ENCODE data around the gene LILRA2.
"Not testable (repeated sequence)": the region's sequence is repeated elsewhere in the genome, so short reads cannot be mapped to it uniquely, and the experiment has no call there.

The LILRA2 gene

DNA sequence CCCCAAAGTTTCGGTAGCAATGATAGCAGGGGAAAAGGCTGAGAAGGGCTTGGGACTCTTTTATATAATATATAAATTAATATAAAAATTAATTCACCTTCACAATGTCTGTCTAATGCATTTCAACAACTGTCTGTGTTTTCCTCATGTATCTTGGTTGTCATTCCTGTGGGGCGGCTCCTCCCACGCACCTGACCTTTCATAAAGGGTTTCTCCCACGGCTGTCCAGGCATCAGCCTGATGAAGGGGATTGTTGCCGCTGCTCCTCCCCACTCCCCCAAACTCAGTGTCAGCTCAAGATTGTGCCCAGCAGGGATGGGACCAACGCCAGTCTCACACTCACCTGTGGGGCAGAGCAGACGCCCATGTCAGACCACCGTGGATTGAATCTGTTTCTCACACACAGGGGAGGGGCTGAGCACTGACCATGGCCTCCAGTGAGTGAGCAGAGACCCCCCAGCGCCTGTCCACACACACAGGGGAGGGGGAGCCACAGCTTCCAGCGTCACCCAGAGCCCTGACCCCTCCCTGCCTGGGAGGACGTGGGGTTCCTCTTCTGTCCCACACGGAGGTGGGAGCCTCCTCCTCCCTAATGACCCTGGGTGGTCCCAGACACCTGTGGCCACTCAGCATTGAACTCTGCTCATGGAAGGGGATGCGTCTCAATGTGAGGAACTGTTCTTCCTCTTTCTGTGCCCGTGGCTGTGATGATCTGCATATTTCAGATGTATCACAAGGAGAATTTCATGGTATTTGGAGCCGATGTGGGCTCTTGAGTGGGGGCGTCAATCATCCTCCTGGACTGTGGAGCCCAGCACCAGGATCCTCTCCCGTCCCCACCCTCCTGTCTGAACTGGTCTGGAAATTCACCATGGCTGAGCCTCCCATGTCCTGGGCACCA lies 1.6 kb upstream of the LILRA2 start:
- not testable (repeated sequence) for DNase-seq

DNA sequence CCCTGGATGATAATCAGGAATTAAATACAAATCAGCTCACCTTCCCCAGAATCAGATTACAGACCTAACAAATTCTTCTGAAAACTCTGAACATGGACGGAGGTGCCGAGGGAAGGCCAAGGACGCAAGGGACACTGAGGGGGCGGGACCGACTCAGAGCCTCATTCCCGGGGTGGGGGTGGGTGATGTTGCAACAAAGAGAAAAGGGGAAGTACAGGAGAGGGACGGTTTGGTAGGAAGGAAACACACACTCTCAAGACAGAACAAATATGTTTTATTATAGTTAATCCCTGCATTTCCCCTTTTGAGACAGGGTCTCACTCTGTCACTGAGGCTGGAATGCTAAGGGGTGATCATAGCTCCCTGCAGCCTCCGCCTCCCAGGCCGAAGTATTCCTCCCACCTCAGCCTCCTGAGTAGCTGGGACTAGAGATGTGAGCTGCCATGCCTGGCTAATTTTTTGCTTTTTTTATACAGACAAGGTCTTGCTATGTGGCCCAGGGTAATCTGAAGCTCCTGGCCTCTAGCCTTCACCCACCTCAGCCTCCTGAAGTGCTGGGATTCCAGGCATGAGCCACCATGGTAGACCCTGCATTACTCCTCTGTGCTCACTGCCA lies 786 bp upstream of the LILRA2 start:
- no peak for DNase-seq

DNA sequence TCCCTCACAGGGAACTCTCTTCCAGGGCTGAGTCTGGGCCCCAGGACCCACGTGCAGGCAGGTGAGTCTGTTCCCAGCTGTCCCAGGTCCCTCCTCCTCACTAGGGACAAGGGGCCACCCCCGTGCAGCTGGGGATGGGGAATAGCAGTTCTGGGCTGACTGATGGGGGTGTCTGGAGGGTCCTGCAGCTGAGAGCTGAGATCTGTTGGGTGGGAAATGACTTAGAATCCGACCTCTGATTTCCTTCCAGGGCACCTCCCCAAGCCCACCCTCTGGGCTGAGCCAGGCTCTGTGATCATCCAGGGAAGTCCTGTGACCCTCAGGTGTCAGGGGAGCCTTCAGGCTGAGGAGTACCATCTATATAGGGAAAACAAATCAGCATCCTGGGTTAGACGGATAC lies 461 bp downstream of the LILRA2 start:
- no peak for DNase-seq

DNA sequence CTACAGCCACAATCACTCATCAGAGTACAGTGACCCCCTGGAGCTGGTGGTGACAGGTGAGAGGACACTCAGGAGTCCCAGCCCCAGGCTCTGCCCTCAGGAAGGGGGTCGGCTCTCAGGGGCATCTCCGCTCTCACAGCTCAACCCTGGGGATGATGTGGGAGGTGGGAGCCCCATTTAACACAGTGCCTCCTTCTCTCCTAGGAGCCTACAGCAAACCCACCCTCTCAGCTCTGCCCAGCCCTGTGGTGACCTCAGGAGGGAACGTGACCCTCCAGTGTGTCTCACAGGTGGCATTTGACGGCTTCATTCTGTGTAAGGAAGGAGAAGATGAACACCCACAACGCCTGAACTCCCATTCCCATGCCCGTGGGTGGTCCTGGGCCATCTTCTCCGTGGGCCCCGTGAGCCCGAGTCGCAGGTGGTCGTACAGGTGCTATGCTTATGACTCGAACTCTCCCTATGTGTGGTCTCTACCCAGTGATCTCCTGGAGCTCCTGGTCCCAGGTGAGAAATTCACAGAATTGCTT lies 1.0 kb downstream of the LILRA2 start:
- DNase-seq = no peak

DNA sequence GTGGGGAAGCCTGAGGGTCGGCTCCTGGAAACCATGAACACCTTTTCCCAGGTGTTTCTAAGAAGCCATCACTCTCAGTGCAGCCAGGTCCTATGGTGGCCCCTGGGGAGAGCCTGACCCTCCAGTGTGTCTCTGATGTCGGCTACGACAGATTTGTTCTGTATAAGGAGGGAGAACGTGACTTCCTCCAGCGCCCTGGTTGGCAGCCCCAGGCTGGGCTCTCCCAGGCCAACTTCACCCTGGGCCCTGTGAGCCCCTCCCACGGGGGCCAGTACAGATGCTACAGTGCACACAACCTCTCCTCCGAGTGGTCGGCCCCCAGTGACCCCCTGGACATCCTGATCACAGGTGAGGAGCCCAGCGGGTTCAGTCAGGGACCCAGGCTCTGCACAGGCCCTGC lies 1.6 kb downstream of the LILRA2 start:
- not testable (repeated sequence) for DNase-seq

DNA sequence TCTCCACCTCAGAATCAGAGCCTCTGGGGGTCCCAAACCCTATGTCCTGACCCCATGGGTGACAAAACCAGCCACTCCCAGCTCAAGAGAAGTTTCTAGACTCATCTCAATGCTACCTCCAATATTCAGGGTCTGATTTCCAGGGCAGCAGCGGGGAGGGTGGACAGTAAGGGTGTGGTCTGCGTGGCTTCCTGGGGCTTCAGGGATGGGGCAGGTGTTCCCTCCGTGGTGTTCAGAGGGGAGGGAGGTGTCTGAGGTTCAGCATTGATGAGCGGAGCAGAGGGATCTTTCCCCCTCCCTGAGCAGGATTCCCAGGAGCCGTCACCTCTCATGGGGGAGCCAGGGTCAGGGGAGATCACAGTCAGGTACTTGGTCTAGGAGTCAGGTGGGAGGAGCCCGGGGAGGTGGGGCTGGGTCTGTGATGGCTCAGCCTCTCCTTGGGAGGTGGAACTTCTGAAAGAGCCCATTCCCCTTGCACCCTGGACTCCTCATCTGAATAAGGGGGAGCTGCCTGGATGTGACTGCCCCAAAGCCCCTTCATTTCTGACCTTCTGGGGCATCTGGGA lies 2.9 kb downstream of the LILRA2 start:
- DNase-seq = no peak

DNA sequence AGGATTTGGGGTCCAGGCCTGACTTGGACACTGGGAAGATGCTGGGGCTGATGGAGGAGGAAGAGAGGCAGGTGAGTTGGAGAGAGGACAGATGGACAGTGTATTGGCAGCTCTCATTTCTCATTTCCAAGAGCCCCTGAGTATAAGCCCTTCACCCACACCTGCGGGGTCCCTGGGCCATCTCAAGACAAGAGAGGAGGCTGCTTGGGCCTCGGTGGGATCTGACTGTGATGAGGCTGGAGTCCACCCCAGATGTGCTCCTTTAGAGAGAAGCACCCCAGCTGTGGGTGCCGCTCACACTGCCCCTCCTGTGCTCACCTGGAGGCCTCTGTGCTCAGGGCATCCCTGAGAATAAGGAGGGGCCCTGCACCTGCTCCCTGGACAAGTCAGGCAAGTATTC lies 3.7 kb downstream of the LILRA2 start:
- DNase-seq = no peak

DNA sequence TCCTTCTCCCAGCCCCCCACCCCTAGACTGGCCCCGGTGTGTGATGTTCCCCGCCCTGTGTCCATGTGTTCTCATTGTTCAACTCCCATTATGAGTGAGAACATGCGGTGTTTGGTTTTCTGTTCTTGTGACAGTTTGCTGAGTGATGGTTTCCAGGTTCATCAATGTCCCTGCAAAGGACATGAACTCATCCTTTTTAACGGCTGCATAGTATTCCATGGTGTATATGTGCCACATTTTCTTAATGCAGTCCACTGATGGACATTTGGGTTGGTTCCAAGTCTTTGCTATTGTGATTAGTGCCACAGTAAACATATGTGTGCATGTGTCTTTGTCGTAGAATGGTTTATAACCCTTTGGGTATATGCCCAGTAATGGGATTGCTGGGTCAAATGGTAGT lies 4.7 kb downstream of the LILRA2 start:
- not testable (repeated sequence) for DNase-seq

DNA sequence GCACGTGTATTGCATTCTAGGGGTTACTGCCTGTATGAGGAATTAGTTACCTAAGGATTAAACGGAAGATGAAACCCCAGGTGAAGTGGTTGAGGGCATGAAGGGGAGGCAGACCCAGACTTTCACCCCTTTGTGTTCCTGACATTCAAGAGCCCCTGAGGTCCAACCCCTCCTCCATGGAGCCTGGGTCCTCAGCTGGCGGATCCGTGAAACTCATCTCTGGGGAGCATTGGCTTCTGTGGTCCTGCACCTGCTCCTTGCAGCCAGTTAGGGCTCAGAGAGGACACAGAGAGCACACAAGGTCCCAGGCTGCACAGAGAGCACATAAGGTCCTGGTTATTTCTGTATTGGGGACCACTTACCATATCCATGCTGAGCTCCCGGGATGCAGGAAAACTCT lies 12.8 kb downstream of the LILRA2 start:
- no peak for DNase-seq

DNA sequence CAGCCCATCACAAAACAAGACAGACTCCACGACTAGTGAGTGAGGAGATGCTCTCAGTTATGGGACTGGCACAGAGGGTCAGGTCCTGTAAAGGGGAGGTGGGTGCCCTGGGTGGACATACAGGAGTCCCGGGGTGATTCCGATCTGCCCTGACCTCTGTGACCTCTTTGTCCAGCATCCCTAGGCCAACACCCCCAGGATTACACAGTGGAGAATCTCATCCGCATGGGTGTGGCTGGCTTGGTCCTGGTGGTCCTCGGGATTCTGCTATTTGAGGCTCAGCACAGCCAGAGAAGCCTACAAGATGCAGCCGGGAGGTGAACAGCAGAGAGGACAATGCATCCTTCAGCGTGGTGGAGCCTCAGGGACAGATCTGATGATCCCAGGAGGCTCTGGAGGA lies 13.4 kb downstream of the LILRA2 start:
- no peak for DNase-seq

DNA sequence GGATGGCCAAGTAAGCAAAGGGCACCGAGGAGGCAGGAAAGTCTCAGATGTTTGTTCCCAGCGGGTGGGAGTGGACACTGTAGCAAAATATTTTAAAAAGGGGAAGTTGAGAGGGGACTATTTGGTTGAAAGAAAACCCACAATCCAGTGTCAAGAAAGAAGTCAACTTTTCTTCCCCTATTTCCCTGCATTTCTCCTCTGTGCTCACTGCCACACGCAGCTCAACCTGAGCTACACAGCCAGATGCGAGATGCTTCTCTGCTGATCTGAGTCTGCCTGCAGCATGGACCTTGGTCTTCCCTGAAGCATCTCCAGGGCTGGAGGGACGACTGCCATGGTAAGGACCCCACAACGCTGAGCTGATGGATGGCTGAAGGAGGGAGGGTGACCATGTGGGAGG lies 19.9 kb downstream of the LILRA2 start, which contains the start of gene LILRA1:
LILRA1 (plus strand) TSS at position 188 of the 400 bp plus-strand sequence. CDS start 613 bp downstream, outside the sequence.
- not testable (repeated sequence) for DNase-seq

DNA sequence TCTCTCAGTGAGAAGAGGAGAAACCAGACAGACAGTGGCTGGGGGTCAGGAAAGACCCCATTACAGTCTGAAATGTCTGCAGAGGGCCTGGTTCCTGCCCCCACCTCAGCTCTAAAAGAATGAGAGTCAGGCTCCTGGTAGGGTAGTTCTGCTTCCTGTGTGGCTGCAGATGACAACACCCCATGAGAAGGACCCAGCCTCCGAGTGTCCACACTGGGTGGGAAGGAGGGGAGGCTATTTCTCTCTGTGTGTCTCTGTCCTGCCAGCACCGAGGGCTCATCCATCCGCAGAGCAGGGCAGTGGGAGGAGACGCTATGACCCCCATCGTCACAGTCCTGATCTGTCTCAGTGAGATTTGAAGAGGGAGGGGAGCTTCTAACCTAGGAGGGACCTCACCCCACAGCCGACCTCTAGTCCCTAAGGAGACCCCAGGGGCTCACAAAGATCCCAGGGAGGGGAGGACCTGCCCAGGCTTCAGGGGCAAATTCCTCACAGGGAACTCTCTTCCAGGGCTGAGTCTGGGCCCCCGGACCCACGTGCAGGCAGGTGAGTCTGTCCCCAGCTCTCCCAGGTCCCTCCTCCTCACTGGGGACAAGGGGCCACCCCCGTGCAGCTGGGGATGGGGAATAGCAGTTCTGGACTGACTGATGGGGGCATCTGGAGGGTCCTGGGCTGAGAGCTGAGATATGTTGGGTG lies 20.5 kb downstream of the LILRA2 start:
- not testable (repeated sequence) for DNase-seq

DNA sequence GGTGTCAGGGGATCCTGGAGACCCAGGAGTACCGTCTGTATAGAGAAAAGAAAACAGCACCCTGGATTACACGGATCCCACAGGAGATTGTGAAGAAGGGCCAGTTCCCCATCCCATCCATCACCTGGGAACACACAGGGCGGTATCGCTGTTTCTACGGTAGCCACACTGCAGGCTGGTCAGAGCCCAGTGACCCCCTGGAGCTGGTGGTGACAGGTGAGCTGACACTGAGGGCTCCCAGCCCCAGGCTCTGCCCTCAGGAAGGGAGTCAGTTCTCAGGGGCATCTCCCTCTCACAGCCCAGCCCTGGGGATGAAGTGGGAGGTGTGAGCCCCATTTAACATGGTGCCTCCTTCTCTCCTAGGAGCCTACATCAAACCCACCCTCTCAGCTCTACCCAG lies 21.1 kb downstream of the LILRA2 start:
- DNase-seq = no peak

DNA sequence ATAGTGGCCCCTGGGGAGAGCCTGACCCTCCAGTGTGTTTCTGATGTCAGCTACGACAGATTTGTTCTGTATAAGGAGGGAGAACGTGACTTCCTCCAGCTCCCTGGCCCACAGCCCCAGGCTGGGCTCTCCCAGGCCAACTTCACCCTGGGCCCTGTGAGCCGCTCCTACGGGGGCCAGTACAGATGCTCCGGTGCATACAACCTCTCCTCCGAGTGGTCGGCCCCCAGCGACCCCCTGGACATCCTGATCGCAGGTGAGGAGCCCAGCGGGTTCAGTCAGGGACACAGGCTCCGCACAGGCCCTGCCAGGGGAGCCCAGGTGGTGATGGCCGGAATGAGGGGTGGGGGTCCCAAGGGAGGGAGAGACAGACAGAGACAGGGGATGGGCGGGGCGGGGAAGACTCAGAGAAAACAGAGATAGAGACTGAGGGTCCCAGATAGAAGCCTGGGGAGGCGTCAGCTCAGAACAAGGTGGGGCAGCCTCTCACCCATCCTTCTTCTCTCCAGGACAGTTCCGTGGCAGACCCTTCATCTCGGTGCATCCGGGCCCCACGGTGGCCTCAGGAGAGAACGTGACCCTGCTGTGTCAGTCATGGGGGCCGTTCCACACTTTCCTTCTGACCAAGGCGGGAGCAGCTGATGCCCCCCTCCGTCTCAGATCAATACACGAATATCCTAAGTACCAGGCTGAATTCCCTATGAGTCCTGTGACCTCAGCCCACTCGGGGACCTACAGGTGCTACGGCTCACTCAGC lies 22.3 kb downstream of the LILRA2 start:
- DNase-seq = not testable (repeated sequence)

DNA sequence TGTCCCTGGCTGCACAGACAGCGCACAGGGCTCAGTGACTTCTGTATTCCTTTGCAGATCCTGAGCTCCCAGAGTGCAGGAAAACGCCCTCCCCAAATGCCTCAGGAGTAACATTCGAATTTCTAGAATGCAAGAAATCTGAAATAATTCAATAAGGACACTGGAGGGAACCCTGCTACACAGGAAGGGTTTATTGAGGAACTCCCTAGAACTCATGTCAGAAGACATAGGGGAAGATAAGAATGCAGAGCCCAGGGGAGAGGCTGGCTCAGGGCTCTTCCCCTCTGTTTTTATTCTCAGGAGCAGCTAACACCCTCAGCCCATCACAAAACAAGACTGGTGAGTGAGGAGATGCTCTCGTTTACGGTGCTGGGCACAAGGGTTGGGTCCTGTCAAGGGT lies 26.6 kb downstream of the LILRA2 start:
- no peak for DNase-seq

DNA sequence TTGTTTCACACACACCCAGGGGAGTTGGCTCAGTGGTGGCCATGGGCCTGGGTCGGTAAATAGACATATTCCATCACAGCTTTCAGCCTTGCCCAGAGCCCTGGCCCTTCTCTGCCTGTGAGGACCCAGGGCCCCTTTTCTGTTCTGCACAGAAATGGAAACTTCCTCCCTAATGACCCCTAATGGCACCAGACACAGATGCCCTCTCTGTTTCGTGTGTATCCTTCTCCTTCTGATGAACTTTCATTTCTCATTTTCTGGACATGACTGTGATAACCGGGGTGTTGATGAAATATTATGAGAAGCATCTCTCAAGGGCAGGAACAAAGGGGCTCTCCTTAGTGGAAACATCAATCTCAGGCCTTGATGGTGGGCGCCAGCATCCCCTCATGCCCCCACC lies 32.6 kb downstream of the LILRA2 start:
- no peak for DNase-seq

DNA sequence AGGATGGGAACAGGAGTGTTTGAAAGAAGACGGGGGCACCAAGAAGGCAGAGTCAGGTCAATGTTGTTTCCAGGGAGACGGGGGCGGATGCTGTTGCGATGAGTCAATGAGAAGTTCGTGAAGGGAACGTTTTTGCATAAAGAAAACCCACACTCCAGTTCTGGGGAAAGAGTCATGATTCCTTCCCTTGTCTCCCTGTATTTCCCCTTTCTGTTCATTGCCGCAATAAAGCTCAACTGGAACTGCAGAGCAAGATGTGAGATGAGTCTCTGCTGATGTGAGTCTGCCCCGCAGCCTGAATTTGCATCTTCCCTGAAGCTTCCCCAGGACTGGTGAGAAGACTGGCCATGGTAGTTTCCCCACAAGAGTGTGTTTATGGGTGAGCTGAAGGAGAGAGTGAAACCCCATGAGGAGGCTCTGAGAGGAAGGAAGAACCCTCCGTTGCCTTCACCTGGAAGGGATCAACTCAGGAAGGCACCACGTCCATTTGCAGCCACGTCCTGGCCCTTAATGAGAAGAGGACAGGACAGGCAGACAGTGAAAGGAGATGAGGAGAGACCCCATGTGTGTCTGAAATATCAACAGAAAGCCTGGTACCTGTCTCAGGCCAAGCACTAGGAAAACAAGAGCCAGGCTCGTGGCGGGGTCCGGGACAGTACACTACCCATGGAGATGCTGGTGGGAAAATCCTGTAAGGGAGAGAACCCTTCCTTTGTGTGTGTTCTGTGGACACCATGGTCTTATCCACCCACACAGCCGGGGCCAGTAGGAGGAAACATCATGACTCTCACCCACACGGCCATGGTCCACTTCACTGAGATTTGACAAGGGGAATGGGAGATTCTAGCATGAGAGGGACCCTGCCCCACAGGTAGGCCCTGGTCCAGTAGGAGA lies 33.5 kb downstream of the LILRA2 start:
- no peak for DNase-seq

DNA sequence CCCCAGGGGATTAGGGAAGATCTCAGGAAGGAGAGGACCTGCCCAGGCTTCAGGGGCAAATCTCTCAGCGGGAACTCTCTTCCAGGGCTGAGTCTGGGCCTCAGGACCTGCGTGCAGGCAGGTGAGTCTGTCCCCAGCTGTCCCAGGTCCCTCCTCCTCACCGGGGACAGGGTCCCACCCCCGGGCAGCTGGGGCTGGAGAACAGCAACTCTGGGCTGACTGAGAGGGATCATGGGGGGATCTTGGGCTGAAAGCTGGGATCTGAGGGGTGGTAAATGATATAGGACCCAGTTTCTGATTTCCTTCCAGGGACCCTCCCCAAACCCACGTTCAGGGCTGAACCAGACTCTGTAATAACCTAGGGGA lies 34.2 kb downstream of the LILRA2 start:
- no peak for DNase-seq

DNA sequence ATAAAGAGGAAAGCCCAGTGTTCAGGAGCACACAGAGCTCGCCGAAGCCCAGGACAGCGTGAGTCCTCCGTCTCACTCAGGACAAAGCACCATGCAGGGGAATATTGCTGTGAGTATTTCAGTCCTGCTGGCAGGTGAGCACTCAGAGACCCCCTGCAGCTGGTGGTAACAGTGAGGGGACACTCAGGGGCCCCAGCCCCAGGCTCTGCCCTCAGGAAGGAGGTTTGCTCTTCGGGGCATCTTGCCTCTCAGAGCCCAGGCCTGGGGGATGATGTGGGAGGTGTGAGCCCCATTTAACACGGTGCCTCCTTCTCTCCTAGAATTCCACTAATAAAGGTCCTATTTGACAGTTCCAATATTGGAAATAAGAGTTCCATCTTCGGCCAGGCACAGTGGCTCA lies 34.6 kb downstream of the LILRA2 start:
- DNase-seq = no peak

DNA sequence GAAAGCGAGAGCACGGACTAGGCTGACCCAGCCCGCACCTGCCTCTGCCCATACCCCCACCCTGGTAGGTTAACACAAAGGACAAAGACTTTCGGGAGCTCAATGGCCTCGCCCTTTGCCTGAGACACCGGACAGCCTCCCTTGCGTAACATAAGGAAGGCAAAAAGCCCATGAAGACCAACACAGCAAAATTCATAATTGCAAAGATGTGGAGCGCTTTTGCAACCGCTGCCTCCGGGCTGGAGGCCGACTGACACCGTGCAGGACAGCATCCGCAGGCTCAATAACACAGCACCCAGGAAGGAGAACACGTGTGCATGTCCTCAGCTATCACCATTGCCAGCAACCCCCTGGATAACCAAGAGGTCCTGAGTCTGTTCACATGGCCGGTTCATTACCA lies 35.2 kb downstream of the LILRA2 start:
- DNase-seq = no peak

DNA sequence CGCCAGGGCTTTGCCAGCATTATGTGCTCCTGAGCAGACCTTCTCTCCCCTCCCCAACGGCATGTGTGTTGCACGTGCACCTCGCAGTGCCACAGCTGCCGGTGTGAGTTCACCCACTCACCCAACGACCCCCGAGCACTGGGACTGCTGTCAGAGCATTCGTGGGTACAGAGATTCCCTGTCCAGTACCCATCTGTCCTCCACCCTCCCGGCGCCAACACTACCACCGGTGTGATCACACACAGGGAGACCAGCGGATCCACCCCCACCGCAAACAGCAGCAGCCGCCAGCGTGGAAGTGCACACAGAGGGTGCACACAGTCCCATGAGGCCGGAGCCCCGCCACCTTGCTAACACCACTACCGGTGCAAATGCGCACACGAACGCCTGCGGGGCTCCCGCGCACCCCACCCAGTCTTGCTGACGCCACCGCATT lies 35.8 kb downstream of the LILRA2 start:
- DNase-seq = no peak
